SH-SY5Y (cell line): Measurements from ENCODE around the gene MAGI2.

Source experiments
- GATA2 ChIP-seq: IDR thresholded peaks from 2 replicates; pipeline ENCODE4 v1.6.1; 2011; ENCODE audit warnings: mild to moderate bottlenecking, low read depth, low read length
- GATA3 ChIP-seq: IDR thresholded peaks from 2 replicates; pipeline ENCODE4 v1.6.1; 2011; ENCODE audit warnings: low read depth, mild to moderate bottlenecking, low read length, moderate library complexity

DNA sequence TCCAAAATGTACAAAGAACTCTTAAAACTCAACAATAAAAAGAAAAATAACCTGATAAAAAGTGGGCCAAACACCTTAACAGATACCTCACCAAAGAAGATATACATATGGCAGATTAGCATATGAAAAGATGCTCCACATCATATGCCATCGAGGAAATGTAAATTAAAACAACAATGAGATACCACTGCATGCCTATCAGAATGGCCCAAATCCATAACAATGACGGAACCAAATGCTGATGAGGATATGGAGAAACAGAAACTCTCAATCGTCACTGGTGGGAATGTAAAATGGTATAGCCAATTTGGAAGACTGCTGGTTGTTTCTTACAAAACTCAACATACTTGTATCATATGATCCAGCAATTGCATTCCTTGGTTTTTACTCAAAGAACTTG lies 1335.0 kb downstream of the MAGI2 start:
- TF ChIP-seq GATA3 (no peak), GATA2 (no peak)
